GM19324 (cell line): Measurements from ENCODE around the gene ST6GALNAC5.

Experiments used
- ATAC-seq: cut with Tn5 transposase; IDR thresholded peaks from one replicate; pipeline ENCODE4 v1.9.1; 2021; ENCODE audit warnings: mild to moderate bottlenecking, moderate library complexity; ENCODE audit not compliant: unreplicated experiment, low FRiP score

Gene ST6GALNAC5

DNA sequence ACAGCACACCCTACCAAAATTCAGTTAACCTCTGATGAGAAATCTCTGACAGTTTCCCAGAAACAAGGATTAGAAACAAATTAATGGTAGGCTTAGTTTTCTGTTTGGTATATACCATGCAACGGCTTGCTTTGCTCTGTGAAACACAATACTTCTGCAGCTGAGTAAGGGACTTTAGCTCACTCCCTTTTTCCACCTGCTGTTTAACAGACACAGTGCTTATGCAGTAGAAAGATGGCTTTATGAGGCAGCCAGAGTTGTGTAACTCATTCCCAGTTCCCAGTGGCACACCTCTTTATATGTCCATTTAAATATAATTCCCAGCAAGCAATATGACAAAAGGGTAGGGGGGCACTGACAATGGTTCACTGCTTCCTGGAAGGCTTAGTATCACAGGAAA, 228.0 kb downstream of the ST6GALNAC5 start:
- ATAC-seq, result no peak

DNA sequence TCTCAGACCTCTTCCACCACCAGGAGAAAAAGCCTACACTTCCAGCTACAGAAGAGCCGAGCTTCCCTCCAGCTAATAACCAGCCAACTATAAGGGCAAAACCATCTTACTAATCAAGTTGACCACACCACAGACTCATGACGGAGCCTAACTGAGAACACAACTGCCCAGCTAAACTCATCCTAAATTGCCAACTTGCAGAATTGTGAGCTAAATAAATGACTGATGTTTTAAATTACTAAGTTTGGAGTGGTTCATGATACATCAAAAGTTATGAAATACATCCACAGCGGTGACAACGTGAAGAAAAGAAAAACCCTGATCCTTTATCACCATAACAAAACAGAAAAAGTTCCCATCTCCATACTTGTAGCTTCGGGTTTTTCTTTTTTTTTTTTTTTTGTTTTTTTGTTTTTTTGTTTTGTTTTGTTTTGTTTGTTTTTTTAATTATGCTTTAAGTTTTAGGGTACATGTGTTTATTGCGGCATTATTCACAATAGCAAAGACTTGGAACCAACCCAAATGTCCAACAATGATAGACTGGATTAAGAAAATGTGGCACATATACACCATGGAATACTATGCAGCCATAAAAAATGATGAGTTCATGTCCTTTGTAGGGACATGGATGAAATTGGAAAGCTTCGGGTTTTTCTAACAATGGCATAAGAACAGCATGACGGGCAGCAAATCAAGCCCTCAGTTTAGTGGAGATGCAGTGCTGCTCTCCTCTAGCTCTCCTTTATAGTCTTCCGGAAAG, 229.4 kb downstream of the ST6GALNAC5 start:
- no peak for ATAC-seq

DNA sequence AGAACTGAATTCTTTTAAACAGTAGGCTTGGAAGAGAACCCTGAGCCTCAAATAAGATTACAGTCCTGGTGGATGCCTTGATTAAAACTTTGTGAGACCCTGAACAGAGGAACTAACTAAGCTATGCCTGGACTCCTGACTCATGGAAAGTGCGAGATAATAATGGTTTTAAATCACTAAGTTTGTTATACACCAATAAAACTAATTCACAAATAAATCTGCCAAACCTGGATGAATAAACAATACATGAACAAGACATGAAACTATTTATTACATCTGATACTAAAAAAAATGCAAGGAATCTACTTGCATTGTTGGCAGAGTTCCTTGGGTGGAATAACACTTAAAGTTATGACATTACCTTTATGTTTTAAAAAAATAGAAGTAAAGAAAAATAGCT, 233.6 kb downstream of the ST6GALNAC5 start:
- no peak for ATAC-seq

DNA sequence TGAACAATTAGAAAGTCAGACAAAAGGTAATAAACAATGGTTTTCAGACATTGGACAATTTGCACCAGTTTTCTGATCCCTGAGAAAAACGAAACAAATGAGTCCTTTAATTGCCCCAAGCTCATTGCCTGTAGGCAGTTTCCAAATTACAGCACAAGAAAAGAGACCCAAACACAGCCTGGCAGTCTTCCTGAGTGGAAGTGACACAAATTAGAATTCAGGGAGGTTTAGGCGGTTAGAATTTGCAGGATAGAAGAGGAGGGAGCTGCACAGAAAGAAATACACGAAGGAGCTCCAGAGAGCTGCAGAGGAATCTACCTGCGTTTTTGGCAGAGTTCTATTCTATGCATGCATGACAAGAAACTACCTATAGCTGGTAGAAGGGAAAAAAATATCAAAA, 236.2 kb downstream of the ST6GALNAC5 start:
- ATAC-seq, result no peak

DNA sequence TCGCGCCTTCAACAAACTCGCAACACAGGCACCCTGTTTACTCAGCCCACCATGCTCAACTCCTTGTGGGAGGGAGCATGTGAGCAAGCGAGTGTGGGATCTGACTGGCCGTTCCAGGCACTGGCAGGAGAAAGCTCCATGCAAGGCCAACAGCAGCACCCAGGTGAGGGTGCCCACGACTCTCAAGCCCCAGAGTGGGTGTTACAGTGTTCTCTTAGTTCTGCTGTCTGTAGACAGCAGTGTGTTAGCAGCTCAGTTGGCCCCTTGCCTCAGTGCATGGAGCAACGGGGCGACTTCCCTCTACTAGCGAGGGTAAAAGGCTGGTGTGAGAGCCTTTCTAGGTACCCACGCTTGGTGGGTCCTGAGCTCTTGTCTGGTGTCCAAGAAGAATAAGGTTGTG, 237.4 kb downstream of the ST6GALNAC5 start:
- ATAC-seq, result no peak
